HG02981 (cell line): ENCODE data around the gene TRAP1.

Experiments used
- ATAC-seq: cut with Tn5 transposase; IDR thresholded peaks from one replicate; pipeline ENCODE4 v1.9.1; 2021; ENCODE audit warnings: mild to moderate bottlenecking, moderate library complexity; ENCODE audit not compliant: unreplicated experiment

Gene TRAP1

DNA sequence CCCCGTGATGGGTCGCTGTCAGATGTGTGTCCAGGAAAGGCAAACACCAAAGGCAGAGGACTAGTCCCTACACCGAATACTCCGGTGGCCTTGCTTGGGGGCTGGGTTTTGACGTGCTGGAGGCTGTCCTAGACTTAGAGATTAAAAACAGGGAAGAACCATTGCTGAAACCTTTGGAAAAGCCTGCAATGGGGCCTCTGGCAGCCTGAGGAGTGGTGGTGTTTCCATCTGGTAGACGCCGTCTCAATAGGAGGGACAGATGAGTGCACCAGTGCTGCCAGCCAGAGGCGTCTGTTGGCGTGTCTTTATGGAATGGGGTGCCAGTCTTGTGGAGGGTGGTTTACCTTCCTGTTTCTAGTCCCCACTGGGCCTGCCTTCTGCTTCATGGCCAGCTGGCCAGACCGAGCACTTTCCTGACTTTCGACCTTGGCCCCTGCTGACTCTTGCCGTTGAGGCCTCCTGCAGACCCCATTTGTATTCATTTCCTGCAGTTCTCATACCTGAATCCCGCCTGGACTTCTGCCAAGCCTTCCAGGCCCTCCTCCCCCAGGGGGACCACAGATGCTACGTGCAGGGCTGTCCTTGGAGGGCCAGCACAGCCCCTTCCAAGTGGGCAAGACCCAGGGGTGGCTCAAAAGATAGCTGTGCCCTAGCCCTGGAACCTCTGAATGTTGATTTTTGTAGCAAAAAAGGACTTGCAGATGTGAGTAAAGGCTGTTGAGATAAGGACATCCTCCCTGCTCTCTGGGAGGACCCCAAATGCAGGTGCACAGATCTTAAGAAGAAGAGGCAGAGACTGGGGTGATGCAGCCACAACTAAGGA lies 64.7 kb downstream of the TRAP1 start:
- no peak for ATAC-seq

DNA sequence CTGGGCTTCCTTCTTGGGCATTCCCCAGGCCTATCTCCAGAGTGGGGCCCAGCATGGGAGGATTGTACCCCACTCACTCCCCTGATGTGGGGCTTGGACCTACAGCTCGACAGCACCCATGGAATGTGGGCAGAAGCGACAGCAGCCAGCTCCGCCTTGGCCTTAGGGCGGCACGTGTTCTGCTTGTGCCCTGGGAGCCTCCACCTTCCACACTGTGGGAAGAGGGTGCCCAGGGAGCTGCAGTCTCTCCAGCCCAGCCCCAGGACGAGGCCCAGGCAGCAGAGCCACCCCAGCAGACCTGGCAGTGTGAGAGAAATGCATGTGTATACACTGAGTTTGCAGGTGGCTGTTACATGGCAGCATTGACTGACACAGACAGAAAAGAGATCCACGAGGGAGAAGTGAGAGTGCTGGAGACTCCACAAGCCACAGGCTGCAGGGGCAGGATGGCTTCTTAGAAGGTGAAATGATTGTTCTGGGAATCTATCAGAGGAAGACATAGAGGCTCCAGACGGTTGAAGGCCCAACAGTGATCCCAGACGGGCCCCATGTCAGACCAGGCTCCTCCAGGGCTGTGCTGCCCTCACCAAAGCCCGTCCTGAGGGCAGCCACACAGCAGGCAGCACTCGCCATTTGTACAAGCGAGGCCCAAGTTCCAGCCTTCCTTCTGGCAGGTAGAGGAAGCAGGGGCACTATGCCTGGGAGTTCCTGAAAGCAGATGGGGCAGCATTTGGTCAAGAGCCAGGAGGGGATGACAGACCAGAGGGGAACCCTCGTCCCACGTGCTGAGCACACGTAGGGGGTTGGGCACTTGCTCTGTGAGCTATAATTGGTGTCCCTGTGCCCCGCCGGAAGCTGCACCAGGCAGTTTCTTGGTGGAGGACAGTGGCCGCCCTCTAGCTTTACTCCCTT lies 65.6 kb downstream of the TRAP1 start:
- no peak for ATAC-seq

DNA sequence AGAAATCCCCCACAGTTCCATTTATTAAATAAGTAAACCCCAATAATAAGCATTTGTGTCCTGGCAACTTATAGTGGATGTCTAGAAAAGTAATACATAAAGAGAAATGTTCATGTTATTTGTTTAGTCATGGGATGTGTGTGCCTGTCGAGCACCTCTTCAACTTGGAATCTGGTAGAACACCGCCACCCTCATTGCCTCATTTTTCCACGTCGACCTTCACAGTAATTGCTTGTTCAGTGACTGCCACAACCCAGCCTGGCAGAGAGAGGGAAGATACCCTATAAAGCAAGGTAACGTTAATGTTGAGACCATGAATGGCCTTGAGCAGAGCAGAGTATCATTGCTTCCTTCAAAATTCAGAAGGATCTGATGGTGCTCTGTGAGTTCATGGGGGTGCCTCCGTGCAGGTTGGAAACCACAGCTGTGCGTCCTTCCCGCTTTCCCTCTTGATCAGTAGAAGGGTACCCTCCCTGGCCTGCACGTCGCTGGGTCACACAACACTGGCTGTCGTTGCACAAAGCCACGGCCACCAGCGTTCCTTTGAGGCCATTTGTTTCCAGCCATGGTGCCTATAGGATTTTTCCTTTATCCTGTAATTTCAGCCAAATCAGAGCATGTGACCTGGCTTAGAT lies 66.6 kb downstream of the TRAP1 start:
- ATAC-seq, result no peak

DNA sequence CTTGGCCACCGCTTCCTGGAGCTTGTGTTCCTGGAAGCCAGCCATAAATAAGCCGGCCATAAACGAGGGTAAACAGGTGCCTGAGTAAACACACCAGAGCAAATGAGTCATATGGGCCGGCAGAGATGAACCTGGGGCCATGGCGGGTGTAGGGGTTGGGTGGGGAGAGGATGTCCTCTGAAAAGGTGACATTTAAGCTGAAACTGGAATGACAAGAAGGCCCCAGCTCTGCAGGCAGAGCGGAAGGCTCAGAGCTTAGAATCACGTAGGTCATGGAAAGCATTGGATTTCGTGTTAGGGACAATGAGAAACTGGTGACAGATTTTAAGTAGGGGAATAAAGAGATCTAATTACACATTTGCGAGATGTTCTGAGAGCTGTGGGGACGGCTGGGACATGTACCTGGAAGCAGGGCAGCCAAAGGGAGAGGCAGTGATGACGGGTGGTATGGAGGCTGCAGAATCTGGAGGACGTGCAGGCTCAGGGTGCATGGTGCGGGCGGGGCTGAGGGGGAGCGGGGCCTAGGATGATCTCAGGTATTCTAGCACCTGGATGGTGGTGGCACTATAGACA lies 70.9 kb downstream of the TRAP1 start:
- ATAC-seq, result no peak

DNA sequence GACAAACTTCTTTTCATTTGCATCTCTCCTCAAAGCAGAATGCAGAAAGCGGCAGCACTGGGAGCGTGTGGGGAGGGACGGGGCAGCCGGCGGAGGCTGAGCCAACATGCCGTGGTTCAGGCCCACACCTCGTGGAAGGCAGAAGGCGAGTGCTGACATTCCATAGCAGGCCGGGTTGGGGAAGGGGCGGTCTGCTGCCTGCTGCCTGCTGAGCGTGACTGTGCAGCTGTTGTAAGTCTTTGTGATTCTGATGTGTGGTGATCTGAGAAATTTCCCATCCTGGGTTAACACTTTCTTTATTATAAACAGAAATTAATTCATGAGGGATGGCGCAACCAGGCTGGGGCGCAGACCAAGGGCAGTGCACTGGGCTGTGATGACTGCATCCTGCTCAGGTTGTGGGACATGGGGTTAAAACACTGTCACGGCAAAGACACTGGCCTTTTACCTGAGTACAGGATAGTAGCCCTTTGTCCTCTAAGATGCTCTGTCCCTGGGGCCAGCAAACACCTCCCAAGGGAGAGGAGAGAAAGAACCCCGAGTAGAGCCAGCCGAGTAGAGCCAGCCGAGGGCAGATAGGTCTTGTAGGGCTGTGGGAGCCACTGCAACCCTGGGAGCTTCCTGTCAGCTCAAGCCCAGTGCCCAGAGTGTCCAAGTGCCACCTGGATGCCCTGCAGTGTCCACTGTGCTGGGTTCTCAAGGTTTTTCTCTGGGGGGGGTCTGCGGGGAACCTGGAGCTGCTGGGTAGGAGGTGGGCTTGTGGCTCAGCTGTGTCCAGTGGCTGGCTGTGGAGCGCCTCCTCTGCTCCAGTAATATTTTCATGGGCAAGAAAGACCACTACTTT lies 71.6 kb downstream of the TRAP1 start:
- no peak for ATAC-seq

DNA sequence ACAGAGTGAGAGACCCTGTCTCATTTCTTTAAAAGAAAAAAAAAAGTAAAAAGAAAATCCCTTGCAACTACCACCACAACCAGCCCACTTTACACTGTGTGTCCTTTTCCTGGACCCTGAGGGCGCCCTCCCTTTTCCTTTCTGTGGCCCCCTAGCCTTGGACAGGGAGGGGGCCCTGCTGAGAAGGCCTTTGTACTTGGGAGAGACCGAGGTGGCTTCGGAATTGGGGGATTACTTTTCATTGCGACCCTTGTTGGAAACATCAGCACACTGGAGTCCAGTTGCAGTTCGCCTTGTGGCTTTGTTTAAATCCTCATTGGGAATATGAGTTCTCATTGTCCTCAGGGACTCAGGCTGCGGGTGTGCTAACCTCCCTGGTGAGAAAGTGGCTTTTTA lies 72.2 kb downstream of the TRAP1 start:
- ATAC-seq, result no peak

DNA sequence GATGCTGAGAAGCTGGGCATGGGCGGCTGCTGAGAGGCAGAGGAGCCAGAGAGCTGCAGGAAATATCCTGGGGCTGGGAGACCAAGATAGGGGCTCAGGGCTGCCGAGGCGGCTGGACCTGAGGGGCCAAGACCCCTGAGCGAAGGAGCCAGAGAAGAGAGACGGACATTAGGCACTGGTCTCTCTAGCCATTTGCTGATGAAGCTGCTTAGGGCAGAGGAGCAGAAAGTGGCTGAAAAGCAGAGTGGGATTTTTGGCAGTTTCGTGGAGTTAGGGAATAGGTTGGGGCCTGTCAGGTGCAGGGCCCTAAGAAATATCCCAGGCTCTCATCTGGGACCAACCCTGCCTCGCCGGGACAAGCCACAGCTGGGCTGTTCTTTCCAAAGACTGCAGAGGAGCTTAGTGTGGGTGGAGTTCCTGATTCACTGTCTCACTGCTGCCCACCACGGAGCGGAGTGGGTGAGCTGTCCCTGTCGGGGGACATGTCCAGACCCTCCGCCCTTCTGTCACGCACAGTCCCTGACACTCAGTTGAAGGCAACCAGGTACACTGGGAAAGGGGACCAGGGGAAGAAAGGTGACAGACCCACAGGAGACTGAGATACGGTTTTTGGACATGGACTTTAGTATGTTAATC lies 74.1 kb downstream of the TRAP1 start:
- ATAC-seq, result no peak

DNA sequence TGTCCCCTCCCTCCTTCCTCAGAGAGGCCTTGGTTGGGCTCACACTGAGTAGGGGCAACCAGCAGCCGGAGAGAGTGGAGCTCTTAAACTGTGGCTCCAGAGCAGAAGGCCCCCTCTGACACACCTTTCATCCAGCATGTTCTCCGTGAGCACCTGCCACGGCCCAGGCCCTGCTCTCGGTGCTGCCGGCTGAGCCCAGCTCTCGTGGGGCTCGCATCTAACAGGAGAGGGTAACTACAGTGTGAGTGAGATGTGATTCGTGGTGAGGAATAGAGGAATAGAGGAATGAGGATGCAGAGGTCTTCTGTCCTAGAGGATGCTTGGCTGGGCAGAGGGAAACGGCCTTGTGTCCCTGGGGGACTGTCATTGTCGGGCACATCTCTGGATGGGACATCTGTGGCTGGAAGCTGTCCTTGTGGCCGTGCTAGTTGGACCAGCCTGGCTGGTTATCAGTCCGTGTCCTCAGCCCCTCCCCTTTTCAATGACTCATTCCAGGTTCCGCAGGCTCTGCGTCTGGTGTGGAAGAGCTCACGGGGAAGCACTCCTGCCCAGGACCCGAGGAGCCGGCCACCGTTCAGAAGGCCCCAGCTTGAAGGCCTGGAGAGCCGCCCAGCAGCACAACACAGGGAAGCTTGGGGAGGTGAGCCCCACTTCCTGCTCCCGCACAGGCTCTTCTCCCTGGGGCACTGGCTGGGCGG lies 74.8 kb downstream of the TRAP1 start:
- no peak for ATAC-seq

DNA sequence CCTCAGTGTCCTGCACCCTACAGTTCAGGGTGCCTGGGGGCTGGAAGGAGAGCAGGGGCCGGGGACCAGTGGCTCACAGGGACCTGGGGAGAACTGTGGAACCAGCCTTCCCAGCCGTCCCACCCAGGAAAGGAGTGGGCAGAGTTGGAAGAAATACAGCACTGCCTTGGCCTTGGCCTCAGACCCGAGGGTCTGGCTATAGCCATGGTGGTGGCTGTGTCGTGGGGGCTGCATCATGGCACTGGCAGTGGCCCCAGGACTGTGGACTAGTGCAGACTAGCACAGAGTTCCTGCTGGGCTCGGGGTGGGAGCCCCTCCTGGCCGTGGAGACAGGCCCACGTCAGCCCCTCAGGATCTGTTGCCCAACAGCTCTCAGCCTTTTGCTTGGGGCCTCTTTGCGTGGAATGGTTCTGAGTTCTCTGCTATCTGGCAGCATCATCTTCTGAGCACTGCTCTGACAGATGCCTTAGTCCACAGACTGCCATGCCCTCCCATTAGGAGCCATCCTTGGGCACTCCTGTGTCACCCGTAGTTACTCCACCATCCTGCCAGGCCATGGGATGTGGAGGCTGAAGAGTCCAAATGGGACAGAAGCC lies 75.4 kb downstream of the TRAP1 start:
- no peak for ATAC-seq

DNA sequence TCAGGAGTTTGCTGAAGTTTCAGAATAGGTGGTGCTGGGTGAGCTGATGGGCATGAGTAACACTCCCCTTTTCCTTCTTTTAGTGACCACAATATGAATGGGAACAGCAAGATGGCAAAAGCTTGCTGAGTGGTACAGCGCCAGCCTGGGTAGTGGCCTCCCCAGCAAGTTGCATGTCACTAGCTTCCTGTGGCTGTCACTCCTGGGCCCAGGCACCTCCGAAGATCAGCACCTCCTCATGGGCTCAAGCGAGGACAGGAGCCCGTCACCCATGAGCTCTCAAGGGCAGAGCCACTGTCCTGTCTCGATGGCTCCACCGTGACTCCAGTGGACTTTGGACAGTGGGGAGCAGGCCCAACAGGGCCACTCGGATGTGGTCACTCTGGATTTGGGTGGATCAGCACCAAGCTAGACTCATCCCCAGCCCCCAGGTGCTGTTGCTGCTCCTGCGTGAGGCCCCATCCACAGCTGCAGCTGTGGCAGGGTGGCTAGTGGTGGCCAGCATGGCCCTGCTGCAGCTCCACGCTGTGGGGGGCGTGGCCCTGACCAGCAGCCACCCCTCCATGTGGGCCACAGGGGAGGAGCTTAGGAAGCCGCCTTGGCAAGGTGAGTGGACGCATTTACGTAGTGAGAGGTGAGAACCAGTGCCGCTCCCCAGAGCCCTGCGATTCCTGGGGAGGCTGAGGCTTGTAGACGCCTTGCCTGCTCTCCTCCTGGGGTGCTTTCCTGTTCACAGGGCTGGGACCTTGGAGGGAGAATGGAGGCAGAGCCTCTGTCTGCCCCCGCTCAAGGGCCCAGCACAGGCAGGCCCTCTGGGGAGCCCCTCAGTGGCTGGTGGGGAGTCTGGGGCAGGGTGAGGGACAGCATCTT lies 76.5 kb downstream of the TRAP1 start:
- ATAC-seq, result no peak

DNA sequence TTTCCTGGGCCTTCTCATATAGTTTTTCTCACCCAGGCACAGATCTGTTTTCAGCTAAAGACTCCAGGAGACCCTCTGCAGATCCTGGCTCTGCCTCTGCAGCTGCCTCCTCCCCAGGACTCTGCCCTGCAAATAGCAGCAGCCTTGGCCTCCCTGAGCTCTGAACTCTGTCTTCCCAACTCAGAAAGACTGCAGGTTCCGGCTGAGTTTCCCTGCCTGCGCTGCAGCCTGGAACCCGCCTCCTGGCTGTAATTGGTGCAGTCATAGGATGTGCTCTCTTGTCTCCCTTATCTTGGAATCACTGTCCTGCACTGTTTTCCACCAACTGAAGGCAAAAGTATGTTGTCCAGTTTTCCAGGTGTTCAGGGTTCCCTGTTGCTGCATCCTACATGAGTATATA lies 77.1 kb downstream of the TRAP1 start:
- ATAC-seq, result no peak

DNA sequence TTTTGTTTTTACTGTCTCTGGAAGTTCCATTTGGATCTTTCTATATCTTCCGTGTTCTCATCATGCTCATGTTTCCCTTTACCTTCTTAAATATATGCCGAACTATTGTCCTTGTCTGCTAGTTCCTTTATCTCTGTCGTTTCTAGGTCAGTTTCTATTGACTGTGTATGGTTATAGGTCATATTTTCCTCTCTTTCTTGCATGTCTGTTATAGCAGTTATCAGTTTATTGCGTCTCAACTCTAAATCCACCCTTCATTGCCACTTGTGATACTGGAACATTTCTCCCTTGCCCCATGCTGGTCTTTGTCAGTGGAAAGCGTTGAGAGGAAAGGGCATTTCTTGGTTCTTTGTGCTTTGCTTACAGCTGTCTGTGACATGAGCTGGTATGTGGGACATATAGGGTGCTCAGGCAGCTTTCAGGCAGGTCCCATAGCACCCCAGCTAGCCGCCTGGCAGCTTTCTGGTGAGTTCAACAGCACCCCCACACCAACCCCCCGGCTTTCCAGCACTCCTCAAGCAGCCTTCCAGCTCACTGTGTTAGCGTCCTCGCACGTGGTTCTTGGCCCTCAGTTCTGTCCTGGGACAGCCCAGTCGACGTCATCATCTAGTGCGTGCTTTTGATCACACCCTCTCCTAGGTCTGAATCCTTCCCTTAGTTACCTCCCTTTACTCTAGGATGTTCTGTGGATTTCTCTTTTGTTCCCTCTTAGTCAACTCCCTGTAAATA lies 78.2 kb downstream of the TRAP1 start:
- no peak for ATAC-seq

DNA sequence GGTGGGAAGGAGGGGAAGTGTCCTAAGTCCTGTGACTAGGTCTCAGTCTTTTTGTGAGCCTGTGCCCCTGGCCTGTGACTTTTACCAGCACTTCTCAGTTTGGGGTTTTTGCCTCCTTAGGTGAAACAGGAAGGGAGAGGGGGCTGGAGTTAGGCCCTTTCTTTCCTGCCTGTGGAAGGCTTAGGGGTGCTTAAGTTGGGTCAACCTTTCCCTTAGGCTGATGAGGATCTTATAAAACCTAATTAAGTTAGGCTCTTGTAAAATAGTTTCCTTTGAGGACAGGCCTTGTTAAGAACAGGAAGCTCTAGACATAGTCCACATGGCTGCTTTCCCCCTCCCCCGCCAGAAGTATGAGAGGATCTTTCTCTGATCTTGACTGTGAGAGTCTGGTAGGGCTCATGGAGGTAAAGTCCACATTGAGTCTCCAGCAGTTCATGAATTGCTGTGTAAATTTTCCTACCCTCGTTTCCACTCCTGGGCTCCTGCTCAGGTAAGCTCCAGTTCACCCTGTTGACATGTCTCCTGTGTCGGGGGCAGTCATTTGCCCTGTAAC lies 79.9 kb downstream of the TRAP1 start:
- no peak for ATAC-seq

DNA sequence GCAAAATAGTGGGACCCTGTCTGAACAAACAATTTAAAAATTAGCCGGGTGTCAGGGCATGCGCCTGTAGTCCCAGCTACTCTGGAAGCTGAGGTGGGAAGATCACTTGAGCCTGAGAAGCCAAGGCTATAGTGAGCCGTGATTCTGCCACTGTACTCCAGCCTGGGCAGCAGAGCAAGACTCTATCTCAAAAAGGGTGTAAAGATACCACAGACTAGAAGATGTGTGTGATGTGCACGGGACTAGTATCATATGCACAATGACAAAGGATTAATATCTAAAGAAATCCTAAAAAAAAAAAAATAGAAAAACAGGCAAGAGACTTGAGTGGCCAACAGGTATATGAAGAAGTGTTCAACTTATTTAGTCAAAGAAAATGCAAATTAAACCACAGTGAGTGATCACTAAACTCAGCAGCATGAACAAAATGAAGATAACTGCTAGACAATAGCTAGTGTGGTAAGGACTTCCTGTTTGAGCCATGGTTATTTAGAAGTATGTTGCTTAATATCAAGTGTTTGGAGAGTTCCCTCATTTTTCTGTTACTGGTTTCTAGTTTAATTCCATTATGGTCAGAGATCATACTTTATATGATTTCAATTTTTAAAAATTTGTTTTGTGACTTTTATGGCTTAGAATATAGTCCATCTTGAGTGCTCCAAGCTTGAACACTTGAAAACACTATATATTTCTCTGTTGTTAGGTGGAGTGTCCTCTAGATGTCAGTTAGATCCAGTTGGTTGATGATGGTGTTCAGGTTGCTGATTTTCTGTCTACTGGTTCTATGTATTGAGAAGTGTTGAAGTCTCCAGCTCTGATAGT lies 91.2 kb downstream of the TRAP1 start:
- no peak for ATAC-seq

DNA sequence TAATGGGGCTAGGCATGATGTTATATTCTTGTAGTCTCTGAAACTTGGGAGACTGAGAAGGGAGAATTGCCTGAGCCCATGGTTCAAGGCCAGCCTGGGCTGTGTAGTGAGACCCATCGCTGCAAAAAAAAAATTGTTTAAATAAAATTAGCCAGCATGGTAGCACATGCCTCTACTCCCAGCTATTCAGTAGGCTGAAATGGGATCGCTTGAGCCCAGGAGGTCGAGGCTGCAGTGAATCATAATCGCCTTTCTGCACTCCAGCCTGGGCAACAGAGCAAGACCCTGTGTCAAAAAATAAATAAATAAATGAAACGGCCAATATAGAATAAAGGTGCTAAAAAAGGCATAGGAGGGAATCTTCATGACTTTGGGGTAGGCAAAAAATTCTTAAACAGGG lies 92.0 kb downstream of the TRAP1 start:
- ATAC-seq, result no peak

DNA sequence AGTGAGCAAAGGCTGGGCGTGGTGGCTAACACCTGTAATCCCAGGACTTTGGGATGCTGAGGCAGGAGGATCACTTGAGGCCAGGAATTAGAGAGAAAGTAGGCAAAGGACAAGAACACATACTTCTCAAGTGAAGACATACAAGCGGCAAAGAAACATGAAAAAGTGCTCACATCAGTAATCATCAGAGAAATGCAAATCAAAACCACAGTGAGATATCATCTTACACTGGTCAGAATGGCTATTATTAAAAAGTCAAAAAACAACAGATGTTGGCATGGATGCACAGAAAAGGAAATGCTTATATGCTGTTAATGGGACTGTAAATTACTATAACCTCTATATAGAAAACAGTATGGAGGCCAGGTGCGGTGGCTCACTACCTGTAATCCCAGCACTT lies 93.7 kb downstream of the TRAP1 start:
- ATAC-seq, result no peak
